K562 (cell line): Measurements from ENCODE around the gene CIART. TPM values are rescaled to one million over a fixed set of nuclear protein-coding genes. Genes with fewer than 3 reads are reported as not detected.
"Not testable (repeated sequence)": the region's sequence is repeated elsewhere in the genome, so short reads cannot be mapped to it uniquely, and the experiment has no call there.

ENCODE experiments used
- ATAC-seq: fragments of 200-7000 bp; cut with Tn5 transposase; 3 replicates; pipeline ENCODE4 v1.9.1; 2020; ENCODE audit warnings: moderate library complexity
- BruUV-seq: library from RNA; stranded (reverse); fragments of 400-500 nt; replicated peaks from 2 replicates; lab custom pipeline; 2021; lab: Mats Ljungman, UMichigan
- CTCF ChIA-PET: fragments of 300-600 bp; formaldehyde crosslinking; extraction: SDS; loops from one replicate; lab custom pipeline; 2021; ENCODE audit warnings: low intra/inter-chr PET ratio; lab: Yijun Ruan, JAX
- POLR2A ChIA-PET: fragments of 300-600, 350-650 bp; sonication (Branson Sonifier 250); formaldehyde crosslinking; extraction: SDS; loops from one replicate; lab custom pipeline; 2021; ENCODE audit warnings: antibody characterized with exemption, inconsistent platforms; lab: Yijun Ruan, JAX
- DNase-seq, 4 experiments: peaks; one replicate each; pipeline versions ENCODE4 v3.0.0 to v3.0.0-alpha.2; 2011 to 2018; ENCODE audit warnings: low spot score in 3 of 4, mixed read lengths in 3 of 4; ENCODE audit errors: extremely low read depth in 1 of 4
- FAIRE-seq: peaks from 2 replicates; lab custom pipeline; 2011; peaks lifted over from hg19 to GRCh38; lab: Jason Lieb, UNC
- H2AFZ ChIP-seq: 2 replicates; pipeline ENCODE4 v1.6.0; 2011; ENCODE audit warnings: low read depth, low read length, control low read depth, inconsistent platforms
- H3K27ac ChIP-seq: fragments of 200-600 bp; 3 replicates; pipeline ENCODE4 v1.8.0; 2011; ENCODE audit warnings: low read depth, mild to moderate bottlenecking, control low read depth, inconsistent platforms, low read length, moderate library complexity, mixed read lengths; ENCODE audit errors: extremely low read depth
- H3K27me3 ChIP-seq, 2 experiments: fragments of 300-600 bp in 1 of 2; 2 replicates in 1 of 2; 3 replicates in 1 of 2; pipeline versions ENCODE4 v1.6.0 to v1.8.0; 2011; ENCODE audit warnings: inconsistent platforms in 2 of 2, low read length in 2 of 2, mild to moderate bottlenecking in 1 of 2, mixed read lengths in 1 of 2, moderate library complexity in 1 of 2; ENCODE audit not compliant: control insufficient read depth in 2 of 2, insufficient read depth in 2 of 2
- H3K36me3 ChIP-seq: fragments of 300-600 bp; 3 replicates; pipeline ENCODE4 v1.8.0; 2011; ENCODE audit warnings: mild to moderate bottlenecking, low read length, inconsistent platforms; ENCODE audit not compliant: control insufficient read depth, insufficient read depth
- H3K4me1 ChIP-seq, 2 experiments: fragments of 200-600 bp in 1 of 2; replicated peaks in 1 of 2; 2 replicates in 1 of 2; 3 replicates in 1 of 2; pipeline versions ENCODE4 v1.5.1 to v1.8.0; 2011; ENCODE audit warnings: inconsistent platforms in 2 of 2, low read length in 2 of 2, mild to moderate bottlenecking in 1 of 2, mixed read lengths in 1 of 2, moderate library complexity in 1 of 2; ENCODE audit not compliant: control insufficient read depth in 2 of 2, insufficient read depth in 2 of 2
- H3K4me2 ChIP-seq: 2 replicates; pipeline ENCODE4 v1.6.1; 2011; ENCODE audit warnings: low read length, control low read depth, inconsistent platforms, mixed read lengths; ENCODE audit not compliant: insufficient read depth
- H3K4me3 ChIP-seq: fragments of 200-600 bp; sonication (generic), shearing (Covaris generic); 2 replicates; pipeline ENCODE4 v1.5.1; 2016; ENCODE audit warnings: control low read depth, inconsistent platforms
- H3K79me2 ChIP-seq: fragments of 200-600 bp; 3 replicates; pipeline ENCODE4 v1.8.0; 2011; ENCODE audit warnings: low read length, inconsistent platforms; ENCODE audit not compliant: control insufficient read depth, insufficient read depth
- H3K9ac ChIP-seq, 2 experiments: 2 replicates each; pipeline versions ENCODE4 v1.6.0 to v1.6.1; 2011; ENCODE audit warnings: low read depth in 2 of 2, low read length in 2 of 2, control low read depth in 1 of 2, inconsistent platforms in 1 of 2, mild to moderate bottlenecking in 1 of 2, mixed read lengths in 1 of 2; ENCODE audit not compliant: insufficient read depth in 1 of 2
- H3K9me1 ChIP-seq: one replicate; pipeline ENCODE4 v1.6.0; 2011; ENCODE audit warnings: inconsistent platforms, mild to moderate bottlenecking, low read length, moderate library complexity; ENCODE audit not compliant: control insufficient read depth, insufficient read depth
- H3K9me3 ChIP-seq: replicated peaks from 2 replicates; pipeline ENCODE4 v1.5.1; 2011; ENCODE audit warnings: low read depth, low read length, inconsistent platforms; ENCODE audit not compliant: control insufficient read depth, insufficient read depth
- H4K20me1 ChIP-seq: replicated peaks from 2 replicates; pipeline ENCODE4 v1.6.1; 2011; ENCODE audit warnings: low read length, inconsistent platforms, mixed read lengths; ENCODE audit not compliant: control insufficient read depth, insufficient read depth
- BHLHE40 ChIP-seq: IDR thresholded peaks from 2 replicates; pipeline ENCODE4 v1.6.1; 2011; ENCODE audit warnings: low read length, improper control_type of control experiment
- CHD2 ChIP-seq: IDR thresholded peaks from 2 replicates; pipeline ENCODE4 v1.6.1; 2011; ENCODE audit warnings: low read depth, low read length
- LEF1 ChIP-seq: fragments of 450-650 bp; IDR thresholded peaks from 2 replicates; pipeline ENCODE4 v1.6.1; 2016; ENCODE audit warnings: mild to moderate bottlenecking
- ZNF121 ChIP-seq: sonication (generic); formaldehyde crosslinking; conservative IDR thresholded peaks from 2 replicates; pipeline ENCODE4 v1.8.0; 2022; ENCODE audit warnings: missing genetic modification reagents
- WGBS: fragments of 100-300 bp; shearing (Covaris generic); methylation state at CpG from one replicate; pipeline ENCODE4 v1.1.6; 2016; ENCODE audit warnings: low coverage, mixed read lengths; ENCODE audit not compliant: insufficient coverage; ENCODE audit errors: missing lambda C conversion rate; 5-methylcytosine and 5-hydroxymethylcytosine counted together
- in situ Hi-C: fragments of 300-500 bp; cut with MboI; formaldehyde crosslinking; loops from 4 replicates; pipeline ENCODE4 v1.15.0; 2018; ENCODE audit warnings: inconsistent platforms, mixed read lengths
- intact Hi-C: fragments of 100-400 bp; cut with micrococcal nuclease; formaldehyde crosslinking; loops from 2 replicates; pipeline ENCODE4 v1.14.2; 2022
- polyA plus RNA-seq, 8 experiments: library from polyadenylated mRNA; depleted of rRNA in 4 of 8; stranded (reverse) in 5 of 8; unstranded in 3 of 8; fragments of >200 nt; fragmentation: Nextera tagmentation in 2 of 8; fragmentation: Illumina TruSeq in 1 of 8; extraction: Ambion mirVana in 2 of 8; extraction: Trizol in 1 of 8; gene quantifications; 2 replicates each; pipeline versions ENCODE4 v1.2.1 to v1.2.3, GENCODE V29; 2011 to 2014; ENCODE audit warnings: inconsistent platforms in 1 of 8, missing spikeins in 1 of 8
- total RNA-seq, 7 experiments: library from RNA; depleted of rRNA in 6 of 7; stranded (reverse); fragments of >200 nt in 6 of 7; fragmentation: Illumina TruSeq in 2 of 7; extraction: Trizol in 2 of 7; gene quantifications; 2 replicates each; pipeline versions ENCODE4 v1.2.1 to v1.2.3, GENCODE V29; 2011 to 2021; ENCODE audit warnings: low replicate concordance in 1 of 7
- TF ChIP-seq, protein P1 (sequence below): fragments of 250-450 bp; sonication (Bioruptor Pico); IDR thresholded peaks from 2 replicates; pipeline ENCODE4 v1.6.1; 2021; ENCODE audit warnings: mild to moderate bottlenecking
- TF ChIP-seq, protein P2 (sequence below): fragments of 250-450 bp; sonication (Bioruptor Pico); IDR thresholded peaks from 2 replicates; pipeline ENCODE4 v1.4.0; 2020; ENCODE audit warnings: mild to moderate bottlenecking, moderate library complexity
- TF ChIP-seq, protein P3 (sequence below), 2 experiments: fragments of 150-350 bp in 1 of 2; IDR thresholded peaks; 2 replicates each; pipeline ENCODE4 v1.6.1; 2012 to 2016; ENCODE audit warnings: low read depth in 2 of 2, low read length in 2 of 2, mild to moderate bottlenecking in 1 of 2, moderate library complexity in 1 of 2

The CIART gene
- total and polyA plus RNA-seq, 9 of the 15 experiments (the other 6 are each of a cell fraction or from before 2014, with no cell fraction given): 0.07 to 0.35 (median 0.19) TPM; not detected in 2

DNA sequence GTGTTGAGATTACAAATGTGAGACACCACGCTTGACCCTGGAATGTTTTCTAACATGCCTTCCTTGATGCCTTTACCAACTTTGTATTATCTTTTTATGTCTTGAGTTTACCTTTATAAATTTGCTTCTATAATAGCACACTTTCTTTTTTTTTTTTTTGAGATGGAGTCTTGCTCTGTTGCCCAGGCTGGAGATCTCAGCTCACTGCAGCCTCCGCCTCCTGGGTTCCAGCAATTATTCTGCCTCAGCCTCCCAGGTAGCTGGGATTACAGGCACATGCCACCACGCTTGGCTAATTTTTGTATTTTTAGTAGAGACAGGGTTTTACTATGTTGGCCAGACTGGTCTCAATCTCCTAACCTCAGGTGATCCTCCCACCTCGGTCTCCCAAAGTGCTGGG is 32.3 kb downstream of the CIART start:
- ATAC-seq, H3K27ac ChIP-seq, H3K27me3 ChIP-seq, BruUV-seq, H3K9ac ChIP-seq, H3K9me3 ChIP-seq, in situ Hi-C loops, FAIRE-seq, H3K9me1 ChIP-seq, H3K36me3 ChIP-seq, H3K4me2 ChIP-seq, intact Hi-C loops, H3K4me1 ChIP-seq, H4K20me1 ChIP-seq, DNase-seq, H3K4me3 ChIP-seq, H3K79me2 ChIP-seq, CTCF ChIA-PET, H2AFZ ChIP-seq: not testable (repeated sequence)
- 74% methylated on average over 4 of the region's 4 CpGs for WGBS
- TF ChIP-seq ZNF121 (CRISPR knock-in tag): peak; percentile 61
- POLR2A ChIA-PET: interaction anchor here (1.0 to 1.3 kb wide), 2 partner anchors 16 to 42 kb away, joined by 3 read pairs; partner anchors contain the start of gene C1orf54

DNA sequence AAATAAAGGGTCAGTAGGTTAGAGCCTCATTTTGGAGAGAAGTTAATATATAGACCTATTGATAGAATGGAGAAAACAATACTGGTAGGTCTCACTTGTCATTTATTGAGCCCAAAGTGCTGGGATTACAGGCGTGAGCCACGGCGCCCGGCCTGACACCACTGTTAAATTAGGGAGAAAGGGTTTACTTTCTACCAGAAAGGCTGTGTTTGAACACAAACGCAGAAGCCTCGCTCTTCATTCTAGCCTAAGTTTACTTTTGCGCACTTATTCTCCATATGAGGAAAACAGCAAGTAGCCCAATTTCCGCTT is 38.3 kb downstream of the CIART start:
- CTCF ChIA-PET: no interaction called here
- in situ Hi-C loops: no loop called here

More for the DNA sequence above, 38.3 kb downstream of the CIART start:
- FAIRE-seq: no peak
- Histone ChIP-seq H3K27ac (peak overlapping the region; percentile 91), H3K79me2 (peaks cover 34% of the 10 kb centered on the region), H3K4me2 (peak overlapping the region; percentile 36; the same call in 1 of the 2 replicates), H3K9ac (no peak overlapping the region), H3K4me3 (peak overlapping the region; percentile 92), H4K20me1 (no peaks in the 10 kb centered on the region), H3K36me3 (peaks cover 26% of the 10 kb centered on the region), H3K4me1 (peaks cover 5% of the 10 kb centered on the region in 2 experiments; a peak in 2 of 5 replicates), H3K27me3 (no peaks in the 10 kb centered on the region), H3K9me1 (no peaks in the 10 kb centered on the region), H2AFZ (peak overlapping the region; percentile 58), H3K9me3 (peaks cover 4% of the 10 kb centered on the region)
- ATAC-seq: no peak
- intact Hi-C loops: loop anchor here (5.0 kb wide), 1 partner anchor 63 kb away; the partner anchor contains the start of gene CA14
- TF ChIP-seq, protein P1, sequence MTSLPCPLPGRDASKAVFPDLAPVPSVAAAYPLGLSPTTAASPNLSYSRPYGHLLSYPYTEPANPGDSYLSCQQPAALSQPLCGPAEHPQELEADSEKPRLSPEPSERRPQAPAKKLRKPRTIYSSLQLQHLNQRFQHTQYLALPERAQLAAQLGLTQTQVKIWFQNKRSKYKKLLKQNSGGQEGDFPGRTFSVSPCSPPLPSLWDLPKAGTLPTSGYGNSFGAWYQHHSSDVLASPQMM (CRISPR knock-in tag): no peak
- TF ChIP-seq LEF1 (no peak), BHLHE40 (no peak), CHD2 (no peak)
- TF ChIP-seq, protein P2, sequence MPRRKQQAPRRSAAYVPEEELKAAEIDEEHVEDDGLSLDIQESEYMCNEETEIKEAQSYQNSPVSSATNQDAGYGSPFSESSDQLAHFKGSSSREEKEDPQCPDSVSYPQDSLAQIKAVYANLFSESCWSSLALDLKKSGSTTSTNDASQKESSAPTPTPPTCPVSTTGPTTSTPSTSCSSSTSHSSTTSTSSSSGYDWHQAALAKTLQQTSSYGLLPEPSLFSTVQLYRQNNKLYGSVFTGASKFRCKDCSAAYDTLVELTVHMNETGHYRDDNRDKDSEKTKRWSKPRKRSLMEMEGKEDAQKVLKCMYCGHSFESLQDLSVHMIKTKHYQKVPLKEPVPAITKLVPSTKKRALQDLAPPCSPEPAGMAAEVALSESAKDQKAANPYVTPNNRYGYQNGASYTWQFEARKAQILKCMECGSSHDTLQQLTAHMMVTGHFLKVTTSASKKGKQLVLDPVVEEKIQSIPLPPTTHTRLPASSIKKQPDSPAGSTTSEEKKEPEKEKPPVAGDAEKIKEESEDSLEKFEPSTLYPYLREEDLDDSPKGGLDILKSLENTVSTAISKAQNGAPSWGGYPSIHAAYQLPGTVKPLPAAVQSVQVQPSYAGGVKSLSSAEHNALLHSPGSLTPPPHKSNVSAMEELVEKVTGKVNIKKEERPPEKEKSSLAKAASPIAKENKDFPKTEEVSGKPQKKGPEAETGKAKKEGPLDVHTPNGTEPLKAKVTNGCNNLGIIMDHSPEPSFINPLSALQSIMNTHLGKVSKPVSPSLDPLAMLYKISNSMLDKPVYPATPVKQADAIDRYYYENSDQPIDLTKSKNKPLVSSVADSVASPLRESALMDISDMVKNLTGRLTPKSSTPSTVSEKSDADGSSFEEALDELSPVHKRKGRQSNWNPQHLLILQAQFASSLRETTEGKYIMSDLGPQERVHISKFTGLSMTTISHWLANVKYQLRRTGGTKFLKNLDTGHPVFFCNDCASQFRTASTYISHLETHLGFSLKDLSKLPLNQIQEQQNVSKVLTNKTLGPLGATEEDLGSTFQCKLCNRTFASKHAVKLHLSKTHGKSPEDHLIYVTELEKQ: no peak
- TF ChIP-seq, protein P3, sequence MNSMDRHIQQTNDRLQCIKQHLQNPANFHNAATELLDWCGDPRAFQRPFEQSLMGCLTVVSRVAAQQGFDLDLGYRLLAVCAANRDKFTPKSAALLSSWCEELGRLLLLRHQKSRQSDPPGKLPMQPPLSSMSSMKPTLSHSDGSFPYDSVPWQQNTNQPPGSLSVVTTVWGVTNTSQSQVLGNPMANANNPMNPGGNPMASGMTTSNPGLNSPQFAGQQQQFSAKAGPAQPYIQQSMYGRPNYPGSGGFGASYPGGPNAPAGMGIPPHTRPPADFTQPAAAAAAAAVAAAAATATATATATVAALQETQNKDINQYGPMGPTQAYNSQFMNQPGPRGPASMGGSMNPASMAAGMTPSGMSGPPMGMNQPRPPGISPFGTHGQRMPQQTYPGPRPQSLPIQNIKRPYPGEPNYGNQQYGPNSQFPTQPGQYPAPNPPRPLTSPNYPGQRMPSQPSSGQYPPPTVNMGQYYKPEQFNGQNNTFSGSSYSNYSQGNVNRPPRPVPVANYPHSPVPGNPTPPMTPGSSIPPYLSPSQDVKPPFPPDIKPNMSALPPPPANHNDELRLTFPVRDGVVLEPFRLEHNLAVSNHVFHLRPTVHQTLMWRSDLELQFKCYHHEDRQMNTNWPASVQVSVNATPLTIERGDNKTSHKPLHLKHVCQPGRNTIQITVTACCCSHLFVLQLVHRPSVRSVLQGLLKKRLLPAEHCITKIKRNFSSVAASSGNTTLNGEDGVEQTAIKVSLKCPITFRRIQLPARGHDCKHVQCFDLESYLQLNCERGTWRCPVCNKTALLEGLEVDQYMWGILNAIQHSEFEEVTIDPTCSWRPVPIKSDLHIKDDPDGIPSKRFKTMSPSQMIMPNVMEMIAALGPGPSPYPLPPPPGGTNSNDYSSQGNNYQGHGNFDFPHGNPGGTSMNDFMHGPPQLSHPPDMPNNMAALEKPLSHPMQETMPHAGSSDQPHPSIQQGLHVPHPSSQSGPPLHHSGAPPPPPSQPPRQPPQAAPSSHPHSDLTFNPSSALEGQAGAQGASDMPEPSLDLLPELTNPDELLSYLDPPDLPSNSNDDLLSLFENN (IDR thresholded peaks at IDR 0.05; ENCODE audit: low read depth in 2 of 2, low read length in 2 of 2): no peak
- BruUV-seq: no TSS peak
- POLR2A ChIA-PET: interaction anchor here (0.6 to 1.2 kb wide), 2 partner anchors 17 to 1114 kb away, joined by 3 read pairs; no protein-coding TSS in a partner anchor
- DNase-seq: no peak
- 93% methylated on average over 8 of the region's 8 CpGs for WGBS
